ENCODE data around the gene ATP11C. TPM values are rescaled to one million over a fixed set of nuclear protein-coding genes. Genes with fewer than 3 reads are reported as not detected.

The ATP11C gene
- total and polyA plus RNA-seq, 9 of the 15 experiments (the other 6 are each of a cell fraction or from before 2014, with no cell fraction given) = 18.2 to 42.2 (median 29.4) TPM

DNA sequence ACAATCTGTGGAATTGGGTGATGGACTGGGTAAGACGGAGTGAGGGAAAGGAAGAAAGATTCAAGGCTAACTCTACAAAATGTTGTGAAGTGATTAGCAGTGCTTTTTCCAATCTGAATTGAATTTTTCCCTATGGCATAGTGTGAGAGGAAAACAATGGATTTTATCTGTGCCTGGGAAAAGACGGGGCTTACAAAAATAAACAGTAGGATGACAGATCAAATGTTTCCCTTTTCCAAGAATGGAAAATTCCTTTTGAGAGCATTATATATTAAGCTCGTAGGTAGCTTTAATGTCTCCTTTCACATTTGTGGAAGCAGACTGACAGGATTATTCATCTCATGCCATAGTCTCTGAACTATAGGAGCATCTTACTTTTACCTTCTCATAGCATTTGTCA, 27.8 kb downstream of the ATP11C start (continued):
- TF ChIP-seq TAF1 (IDR thresholded peaks at IDR 0.05; ENCODE audit: control insufficient read depth, extremely low read depth, insufficient read depth, low read length, severe bottlenecking) = no peak
- no peak for TF ChIP-seq ZFX (CRISPR knock-in tag; IDR thresholded peaks at IDR 0.05)

DNA sequence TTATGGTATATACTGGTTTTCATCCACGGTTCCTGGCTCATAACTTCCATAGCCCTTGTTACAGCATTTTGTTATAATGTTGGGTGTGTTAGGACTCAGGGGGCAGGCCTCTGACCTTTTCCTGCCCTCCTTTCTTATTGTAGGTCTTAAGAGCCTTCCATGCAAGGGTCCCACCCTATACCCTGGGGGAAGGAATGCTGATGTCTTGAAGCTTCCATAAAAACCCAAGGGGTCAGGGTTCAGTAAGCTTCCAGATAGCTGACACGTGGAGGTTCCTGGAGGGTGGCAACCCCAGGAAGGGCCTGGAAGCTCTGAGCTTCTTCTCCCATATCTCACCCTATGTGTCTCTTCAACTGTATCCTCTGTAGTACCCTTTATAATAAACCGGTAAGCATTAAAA, 29.6 kb downstream of the ATP11C start:
- ChIA-PET CTCF (ENCODE audit: low intra/inter-chr PET ratio) (no interaction called here), POLR2A (interaction anchor here (1.5 kb wide), 1 partner anchor 10 kb away, joined by 3 read pairs; no protein-coding TSS in a partner anchor)
- Histone ChIP-seq H3K36me3 (ENCODE audit: control insufficient read depth, insufficient read depth, low read length) (no peaks in the 10 kb centered on the region; the same call in 2 of the 3 replicates), H3K9me3 (replicated peaks; ENCODE audit: control insufficient read depth, insufficient read depth, low read depth, low read length) (no peaks in the 10 kb centered on the region), H3K4me1 (replicated peaks in 1 of 2; ENCODE audit: control insufficient read depth in 2 of 2, insufficient read depth in 2 of 2, low read length in 2 of 2) (no peaks in the 10 kb centered on the region), H3K4me3 (no peak overlapping the region), H3K4me2 (ENCODE audit: insufficient read depth, low read length) (no peak overlapping the region), H3K9ac (ENCODE audit: insufficient read depth in 1 of 2, low read depth in 2 of 2, low read length in 2 of 2) (no peak overlapping the region), H3K9me1 (ENCODE audit: control insufficient read depth, insufficient read depth, low read length) (no peaks in the 10 kb centered on the region), H3K79me2 (ENCODE audit: control insufficient read depth, insufficient read depth, low read length) (peaks cover 3% of the 10 kb centered on the region; the same call in 1 of the 3 replicates), H4K20me1 (replicated peaks; ENCODE audit: control insufficient read depth, insufficient read depth, low read length) (no peaks in the 10 kb centered on the region), H2AFZ (ENCODE audit: low read depth, low read length) (no peak overlapping the region), H3K27me3 (ENCODE audit: control insufficient read depth in 2 of 2, insufficient read depth in 2 of 2, low read length in 2 of 2) (no peaks in the 10 kb centered on the region), H3K27ac (ENCODE audit: extremely low read depth, low read depth, low read length) (no peak overlapping the region)
- 73% methylated on average over 1 of the region's 3 CpGs for WGBS (ENCODE audit: insufficient coverage, low coverage, missing lambda C conversion rate)
- FAIRE-seq (no peak), DNase-seq (ENCODE audit: extremely low read depth in 1 of 4, low spot score in 3 of 4) (no peak), ATAC-seq (no peak)
- in situ Hi-C loops (cut with MboI) (no loop called here), intact Hi-C loops (cut with micrococcal nuclease) (no loop called here)
- no TSS peak for BruUV-seq (replicated peaks)
- TF ChIP-seq, protein P1, sequence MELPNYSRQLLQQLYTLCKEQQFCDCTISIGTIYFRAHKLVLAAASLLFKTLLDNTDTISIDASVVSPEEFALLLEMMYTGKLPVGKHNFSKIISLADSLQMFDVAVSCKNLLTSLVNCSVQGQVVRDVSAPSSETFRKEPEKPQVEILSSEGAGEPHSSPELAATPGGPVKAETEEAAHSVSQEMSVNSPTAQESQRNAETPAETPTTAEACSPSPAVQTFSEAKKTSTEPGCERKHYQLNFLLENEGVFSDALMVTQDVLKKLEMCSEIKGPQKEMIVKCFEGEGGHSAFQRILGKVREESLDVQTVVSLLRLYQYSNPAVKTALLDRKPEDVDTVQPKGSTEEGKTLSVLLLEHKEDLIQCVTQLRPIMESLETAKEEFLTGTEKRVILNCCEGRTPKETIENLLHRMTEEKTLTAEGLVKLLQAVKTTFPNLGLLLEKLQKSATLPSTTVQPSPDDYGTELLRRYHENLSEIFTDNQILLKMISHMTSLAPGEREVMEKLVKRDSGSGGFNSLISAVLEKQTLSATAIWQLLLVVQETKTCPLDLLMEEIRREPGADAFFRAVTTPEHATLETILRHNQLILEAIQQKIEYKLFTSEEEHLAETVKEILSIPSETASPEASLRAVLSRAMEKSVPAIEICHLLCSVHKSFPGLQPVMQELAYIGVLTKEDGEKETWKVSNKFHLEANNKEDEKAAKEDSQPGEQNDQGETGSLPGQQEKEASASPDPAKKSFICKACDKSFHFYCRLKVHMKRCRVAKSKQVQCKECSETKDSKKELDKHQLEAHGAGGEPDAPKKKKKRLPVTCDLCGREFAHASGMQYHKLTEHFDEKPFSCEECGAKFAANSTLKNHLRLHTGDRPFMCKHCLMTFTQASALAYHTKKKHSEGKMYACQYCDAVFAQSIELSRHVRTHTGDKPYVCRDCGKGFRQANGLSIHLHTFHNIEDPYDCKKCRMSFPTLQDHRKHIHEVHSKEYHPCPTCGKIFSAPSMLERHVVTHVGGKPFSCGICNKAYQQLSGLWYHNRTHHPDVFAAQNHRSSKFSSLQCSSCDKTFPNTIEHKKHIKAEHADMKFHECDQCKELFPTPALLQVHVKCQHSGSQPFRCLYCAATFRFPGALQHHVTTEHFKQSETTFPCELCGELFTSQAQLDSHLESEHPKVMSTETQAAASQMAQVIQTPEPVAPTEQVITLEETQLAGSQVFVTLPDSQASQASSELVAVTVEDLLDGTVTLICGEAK (IDR thresholded peaks at IDR 0.05) = no peak
- TF ChIP-seq, protein P1 (CRISPR knock-in tag; IDR thresholded peaks at IDR 0.05) = no peak
- TF ChIP-seq, protein P2, sequence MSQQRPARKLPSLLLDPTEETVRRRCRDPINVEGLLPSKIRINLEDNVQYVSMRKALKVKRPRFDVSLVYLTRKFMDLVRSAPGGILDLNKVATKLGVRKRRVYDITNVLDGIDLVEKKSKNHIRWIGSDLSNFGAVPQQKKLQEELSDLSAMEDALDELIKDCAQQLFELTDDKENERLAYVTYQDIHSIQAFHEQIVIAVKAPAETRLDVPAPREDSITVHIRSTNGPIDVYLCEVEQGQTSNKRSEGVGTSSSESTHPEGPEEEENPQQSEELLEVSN (IDR thresholded peaks at IDR 0.05; ENCODE audit: borderline replicate concordance in 1 of 2, extremely low read depth in 1 of 2, insufficient read depth in 1 of 2, insufficient read length in 1 of 2, low read depth in 1 of 2, low read length in 1 of 2, poor library complexity in 1 of 2, severe bottlenecking in 1 of 2) = no peak
- TF ChIP-seq, protein P3, sequence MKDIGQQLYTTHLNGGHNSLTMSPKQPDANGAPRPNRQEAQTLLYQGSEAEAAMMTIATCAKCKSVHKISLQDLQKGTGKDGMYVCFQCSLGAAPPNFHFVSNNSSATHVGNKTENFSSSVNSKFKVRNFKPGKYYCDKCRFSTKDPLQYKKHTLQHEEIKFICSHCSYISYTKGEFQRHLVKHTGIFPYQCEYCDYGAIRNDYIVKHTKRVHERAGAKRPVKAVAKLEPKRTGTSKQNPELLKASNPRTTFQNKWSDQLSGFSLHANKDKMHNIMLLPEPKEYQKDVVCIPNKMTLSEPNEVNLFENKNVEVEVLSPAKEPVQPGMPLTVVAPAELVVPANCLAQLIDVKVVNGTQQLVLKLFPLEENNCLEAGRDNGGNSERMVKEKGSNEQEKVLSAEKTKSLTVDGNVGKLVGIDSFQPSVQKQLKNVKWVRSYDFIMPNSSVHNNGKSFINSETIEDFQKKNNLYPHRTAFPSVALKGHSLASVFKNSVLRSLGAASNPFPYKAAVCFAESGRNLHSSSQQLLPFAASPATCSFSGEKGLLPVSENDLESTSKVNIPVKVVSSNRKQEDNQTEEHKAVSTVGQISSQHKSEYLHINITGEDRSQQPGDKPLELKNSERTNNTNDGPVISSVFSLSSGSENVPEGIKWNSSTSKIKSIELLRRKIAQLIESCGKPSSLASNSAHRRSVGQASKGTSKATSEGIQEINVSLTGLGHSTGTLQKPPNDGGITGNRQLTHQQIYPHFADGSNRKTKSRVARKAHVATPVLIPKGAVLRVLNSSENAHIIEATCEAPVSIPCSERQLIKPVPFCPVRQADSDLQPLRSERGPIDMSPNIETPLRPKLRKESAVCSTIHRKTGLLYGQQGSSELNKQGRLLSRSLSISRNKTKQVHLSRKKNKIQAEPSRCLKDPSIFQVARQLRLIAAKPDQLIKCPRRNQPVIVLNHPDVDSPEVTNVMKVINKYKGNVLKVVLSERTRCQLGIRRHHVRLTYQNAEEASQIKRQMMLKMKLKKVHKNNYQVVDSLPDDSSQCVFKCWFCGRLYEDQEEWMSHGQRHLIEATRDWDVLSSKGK (CRISPR knock-in tag; IDR thresholded peaks at IDR 0.05) = no peak

All from K562 (cell line).